Neural progenitor cell (in vitro differentiated cells): ENCODE results near the gene TBXAS1. TPM values are rescaled to one million over a fixed set of nuclear protein-coding genes. Genes with fewer than 3 reads are reported as not detected.

Experiments used
- DNase-seq: peaks from one replicate; pipeline ENCODE4 v3.0.0-alpha.2; 2016; ENCODE audit warnings: low spot score
- H2AFZ ChIP-seq: fragments of 200-600 bp; sonication (generic); replicated peaks from 2 replicates; pipeline ENCODE4 v1.6.1; 2016; ENCODE audit warnings: antibody characterized with exemption
- H3F3A ChIP-seq: fragments of 200-600 bp; sonication (generic); 2 replicates; pipeline ENCODE4 v1.6.1; 2016; ENCODE audit warnings: antibody characterized with exemption, low read depth
- H3K27ac ChIP-seq: fragments of 200-600 bp; sonication (generic); 2 replicates; pipeline ENCODE4 v1.5.1; 2016; ENCODE audit warnings: mild to moderate bottlenecking
- H3K27me3 ChIP-seq: fragments of 200-600 bp; sonication (generic); 2 replicates; pipeline ENCODE4 v1.6.1; 2016; ENCODE audit warnings: mild to moderate bottlenecking, moderate library complexity
- H3K36me3 ChIP-seq: fragments of 200-600 bp; sonication (generic); 2 replicates; pipeline ENCODE4 v1.5.1; 2016
- H3K4me1 ChIP-seq: fragments of 200-600 bp; sonication (generic); 2 replicates; pipeline ENCODE4 v1.6.1; 2016; ENCODE audit warnings: mixed run types
- H3K4me2 ChIP-seq: fragments of 200-600 bp; sonication (generic); 2 replicates; pipeline ENCODE4 v1.6.1; 2016
- H3K4me3 ChIP-seq: fragments of 200-600 bp; sonication (generic); 2 replicates; pipeline ENCODE4 v1.5.1; 2016
- H3K79me2 ChIP-seq: fragments of 200-600 bp; sonication (generic); 2 replicates; pipeline ENCODE4 v1.6.1; 2016; ENCODE audit warnings: low read depth
- H3K9ac ChIP-seq: fragments of 200-600 bp; sonication (generic); 2 replicates; pipeline ENCODE4 v1.6.1; 2016
- H3K9me3 ChIP-seq: fragments of 200-600 bp; sonication (generic); 2 replicates; pipeline ENCODE4 v1.5.1; 2016; ENCODE audit warnings: low read depth
- H4K20me1 ChIP-seq: fragments of 200-600 bp; sonication (generic); 2 replicates; pipeline ENCODE4 v1.6.1; 2016; ENCODE audit warnings: low read depth
- H3K27ac Mint-ChIP-seq: 3 replicates; pipeline ENCODE4 v1.8.0; 2021; ENCODE audit warnings: mixed read lengths
- H3K27me3 Mint-ChIP-seq: 2 replicates; pipeline ENCODE4 v1.8.0; 2022; ENCODE audit warnings: low read depth, mild to moderate bottlenecking, inconsistent platforms, moderate library complexity, mixed read lengths; ENCODE audit not compliant: insufficient read depth
- H3K36me3 Mint-ChIP-seq: 3 replicates; pipeline ENCODE4 v1.8.0; 2021; ENCODE audit warnings: mixed read lengths
- H3K4me1 Mint-ChIP-seq: 3 replicates; pipeline ENCODE4 v1.8.0; 2021; ENCODE audit warnings: mixed read lengths
- H3K4me3 Mint-ChIP-seq: 3 replicates; pipeline ENCODE4 v1.8.0; 2021; ENCODE audit warnings: mild to moderate bottlenecking, moderate library complexity, mixed read lengths
- H3K9me3 Mint-ChIP-seq: 3 replicates; pipeline ENCODE4 v1.8.0; 2020; ENCODE audit warnings: mixed read lengths
- EZH2 ChIP-seq: fragments of 200-600 bp; sonication (generic); IDR thresholded peaks from 2 replicates; pipeline ENCODE4 v1.6.1; 2017; ENCODE audit warnings: antibody characterized with exemption, mild to moderate bottlenecking, moderate library complexity
- EZH2phosphoT487 ChIP-seq: fragments of 200-600 bp; sonication (generic); IDR thresholded peaks from 2 replicates; pipeline ENCODE4 v1.6.1; 2017; ENCODE audit warnings: antibody characterized with exemption
- total RNA-seq: library from RNA; depleted of rRNA; stranded (reverse); fragments of >200 nt; gene quantifications from 2 replicates; pipeline ENCODE4 v1.2.3, GENCODE V29; 2015; ENCODE audit warnings: low replicate concordance
- TF ChIP-seq, protein P1 (sequence below): fragments of 200-600 bp; sonication (generic); IDR thresholded peaks from 2 replicates; pipeline ENCODE4 v1.5.1; 2017; ENCODE audit warnings: antibody characterized with exemption, mild to moderate bottlenecking

The TBXAS1 gene
- total RNA-seq, 1 donor from 2014 or later: not detected

DNA sequence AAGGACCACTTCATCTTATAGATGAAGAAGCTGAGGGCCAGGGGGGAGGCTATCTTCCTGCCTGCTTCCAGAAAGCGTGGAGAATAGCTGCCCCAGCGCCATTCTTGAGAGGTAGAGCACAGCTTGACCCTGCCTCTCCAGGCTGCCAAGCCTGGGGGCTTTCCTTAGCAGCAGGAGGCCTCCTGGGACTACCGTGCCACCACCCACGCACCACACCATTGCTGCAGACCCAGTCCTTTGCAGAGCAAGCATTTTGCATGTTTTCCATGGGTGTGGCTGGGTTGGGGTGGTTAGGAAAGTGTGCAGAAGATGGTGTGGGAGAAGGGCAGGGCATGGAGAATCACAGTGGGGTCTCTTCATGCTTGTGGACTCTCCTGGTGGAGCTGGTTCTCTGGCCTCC lies 64.9 kb downstream of the TBXAS1 start:
- H3K4me1 Mint-ChIP-seq: no peaks in the 10 kb centered on the region

DNA sequence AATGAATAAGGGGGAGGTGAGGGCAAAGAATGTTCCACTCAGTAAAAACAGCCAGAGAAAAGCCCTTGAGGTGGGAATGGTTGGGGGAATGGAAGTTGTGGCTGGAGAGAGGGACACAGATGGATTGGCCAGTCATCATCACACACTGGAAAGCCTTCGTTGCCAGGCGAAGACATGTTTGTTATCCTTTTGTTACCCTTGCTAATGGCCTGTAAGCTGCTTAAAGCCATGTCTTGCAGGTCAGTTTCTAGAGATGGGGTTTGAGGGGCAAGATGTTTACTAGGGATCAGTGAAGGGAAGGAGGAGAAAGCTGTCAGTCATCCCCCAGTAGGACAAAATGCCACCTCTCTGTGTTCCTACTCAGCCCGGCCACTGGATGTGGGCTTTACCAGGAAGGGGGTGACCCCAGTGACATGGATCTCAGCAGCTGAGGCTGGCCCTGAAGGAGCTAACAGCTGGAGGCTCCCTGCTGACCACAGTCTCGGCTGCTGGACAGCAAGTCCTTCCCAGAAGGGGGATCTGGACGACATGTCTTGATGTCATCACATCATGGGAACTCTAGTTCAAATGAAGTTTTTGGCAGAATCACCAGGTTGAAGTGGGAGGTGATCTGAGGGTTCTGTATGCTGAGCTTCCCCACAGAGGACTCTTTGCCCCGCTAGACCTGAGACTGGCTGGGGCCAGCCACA lies 66.2 kb downstream of the TBXAS1 start:
- Histone ChIP-seq H3K79me2 (no peaks in the 10 kb centered on the region), H4K20me1 (no peaks in the 10 kb centered on the region), H3K4me1 (no peaks in the 10 kb centered on the region), H3K27ac (no peak overlapping the region), H3K36me3 (no peaks in the 10 kb centered on the region), H3F3A (no peaks in the 10 kb centered on the region), H3K9me3 (no peaks in the 10 kb centered on the region), H3K9ac (no peak overlapping the region), H2AFZ (no peak overlapping the region), H3K4me2 (no peak overlapping the region), H3K27me3 (no peaks in the 10 kb centered on the region), H3K4me3 (no peak overlapping the region)
- no peak overlapping the region for H3K4me3 Mint-ChIP-seq
- peaks cover 4% of the 10 kb centered on the region for H3K27me3 Mint-ChIP-seq
- peaks cover 4% of the 10 kb centered on the region for H3K9me3 Mint-ChIP-seq
- TF ChIP-seq, protein P1, sequence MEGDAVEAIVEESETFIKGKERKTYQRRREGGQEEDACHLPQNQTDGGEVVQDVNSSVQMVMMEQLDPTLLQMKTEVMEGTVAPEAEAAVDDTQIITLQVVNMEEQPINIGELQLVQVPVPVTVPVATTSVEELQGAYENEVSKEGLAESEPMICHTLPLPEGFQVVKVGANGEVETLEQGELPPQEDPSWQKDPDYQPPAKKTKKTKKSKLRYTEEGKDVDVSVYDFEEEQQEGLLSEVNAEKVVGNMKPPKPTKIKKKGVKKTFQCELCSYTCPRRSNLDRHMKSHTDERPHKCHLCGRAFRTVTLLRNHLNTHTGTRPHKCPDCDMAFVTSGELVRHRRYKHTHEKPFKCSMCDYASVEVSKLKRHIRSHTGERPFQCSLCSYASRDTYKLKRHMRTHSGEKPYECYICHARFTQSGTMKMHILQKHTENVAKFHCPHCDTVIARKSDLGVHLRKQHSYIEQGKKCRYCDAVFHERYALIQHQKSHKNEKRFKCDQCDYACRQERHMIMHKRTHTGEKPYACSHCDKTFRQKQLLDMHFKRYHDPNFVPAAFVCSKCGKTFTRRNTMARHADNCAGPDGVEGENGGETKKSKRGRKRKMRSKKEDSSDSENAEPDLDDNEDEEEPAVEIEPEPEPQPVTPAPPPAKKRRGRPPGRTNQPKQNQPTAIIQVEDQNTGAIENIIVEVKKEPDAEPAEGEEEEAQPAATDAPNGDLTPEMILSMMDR: no peak
- TF ChIP-seq EZH2: no peak
- TF ChIP-seq EZH2phosphoT487: no peak
- no peak for DNase-seq
- H3K36me3 Mint-ChIP-seq: no peaks in the 10 kb centered on the region
- peaks cover 3% of the 10 kb centered on the region for H3K4me1 Mint-ChIP-seq
- no peak overlapping the region for H3K27ac Mint-ChIP-seq

More for the DNA sequence above, 64.9 kb downstream of the TBXAS1 start:
- Histone ChIP-seq H3K9me3 (no peaks in the 10 kb centered on the region), H3K79me2 (no peaks in the 10 kb centered on the region), H3F3A (no peaks in the 10 kb centered on the region), H3K4me3 (no peak overlapping the region), H4K20me1 (no peaks in the 10 kb centered on the region), H3K4me1 (no peaks in the 10 kb centered on the region), H3K36me3 (no peaks in the 10 kb centered on the region), H3K4me2 (no peak overlapping the region), H2AFZ (no peak overlapping the region), H3K27me3 (no peaks in the 10 kb centered on the region), H3K9ac (no peak overlapping the region), H3K27ac (no peak overlapping the region)
- Mint-ChIP-seq H3K9me3 (peaks cover 4% of the 10 kb centered on the region), H3K27ac (no peak overlapping the region), H3K27me3 (peaks cover 4% of the 10 kb centered on the region), H3K36me3 (no peaks in the 10 kb centered on the region), H3K4me3 (no peak overlapping the region)
- no peak for TF ChIP-seq EZH2phosphoT487
- TF ChIP-seq, protein P1: no peak
- no peak for TF ChIP-seq EZH2
- no peak for DNase-seq

DNA sequence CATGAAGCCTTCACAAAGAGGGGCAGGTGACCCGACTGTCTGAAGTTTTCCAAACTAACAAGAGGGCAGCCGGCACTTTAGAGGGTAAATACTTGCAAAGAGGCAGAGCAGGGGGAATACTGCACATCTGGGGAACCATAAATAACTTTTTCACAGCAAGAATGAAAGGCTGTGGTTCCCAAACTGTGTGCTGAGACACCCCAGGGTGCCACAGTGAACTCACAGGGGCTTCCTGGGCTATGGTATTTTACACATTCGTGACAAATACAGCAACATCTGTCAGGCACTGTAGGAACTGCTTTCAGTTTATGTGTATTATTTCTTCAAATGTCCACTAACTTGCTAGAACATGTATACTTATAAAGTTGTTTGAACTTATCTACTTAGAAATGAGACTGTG lies 67.2 kb downstream of the TBXAS1 start:
- Mint-ChIP-seq H3K9me3 (peaks cover 4% of the 10 kb centered on the region), H3K27ac (no peak overlapping the region), H3K4me1 (peaks cover 3% of the 10 kb centered on the region), H3K27me3 (peaks cover 4% of the 10 kb centered on the region), H3K4me3 (no peak overlapping the region), H3K36me3 (no peaks in the 10 kb centered on the region)
- H3K27ac ChIP-seq: no peak overlapping the region
- no peaks in the 10 kb centered on the region for H3K79me2 ChIP-seq
- no peaks in the 10 kb centered on the region for H3K4me1 ChIP-seq
- no peak for DNase-seq
- H3K4me2 ChIP-seq: no peak overlapping the region
- H2AFZ ChIP-seq: no peak overlapping the region
- no peak overlapping the region for H3K9ac ChIP-seq
- H3F3A ChIP-seq: no peaks in the 10 kb centered on the region
- TF ChIP-seq, protein P1: no peak
- no peaks in the 10 kb centered on the region for H3K9me3 ChIP-seq
- no peaks in the 10 kb centered on the region for H3K27me3 ChIP-seq
- H4K20me1 ChIP-seq: no peaks in the 10 kb centered on the region
- H3K36me3 ChIP-seq: no peaks in the 10 kb centered on the region
- no peak overlapping the region for H3K4me3 ChIP-seq
